Caco-2 (cell line): ENCODE results near the gene RASGEF1B. TPM values are rescaled to one million over a fixed set of nuclear protein-coding genes. Genes with fewer than 3 reads are reported as not detected.

ENCODE experiments used
- BruUV-seq: library from RNA; stranded (reverse); fragments of 400-500 nt; replicated peaks from 2 replicates; lab custom pipeline; 2021; lab: Mats Ljungman, UMichigan
- CTCF ChIA-PET: fragments of 300-600 bp; sonication (Branson Sonifier 250); formaldehyde crosslinking; loops from one replicate; lab custom pipeline; 2022; ENCODE audit warnings: antibody characterized with exemption; lab: Charles Lee
- POLR2A ChIA-PET: fragments of 300-600 bp; sonication (Branson Sonifier 250); formaldehyde crosslinking; loops from one replicate; lab custom pipeline; 2022; ENCODE audit warnings: antibody characterized with exemption; lab: Charles Lee
- DNase-seq, 2 experiments: peaks; one replicate each; pipeline versions ENCODE4 v3.0.0 to v3.0.0-alpha.2; 2020 to 2022
- H3K27me3 ChIP-seq: replicated peaks from 2 replicates; pipeline ENCODE4 v1.6.0; 2011; ENCODE audit warnings: low read length; ENCODE audit not compliant: control insufficient read depth, insufficient read depth
- H3K36me3 ChIP-seq: 2 replicates; pipeline ENCODE4 v1.5.1; 2011; ENCODE audit warnings: low read length; ENCODE audit not compliant: control insufficient read depth, insufficient read depth
- H3K4me1 ChIP-seq: fragments of 250-450 bp; sonication (Bioruptor Pico); 2 replicates; pipeline ENCODE4 v1.5.1; 2020; ENCODE audit warnings: mild to moderate bottlenecking
- H3K4me3 ChIP-seq: 2 replicates; pipeline ENCODE4 v1.5.1; 2011; ENCODE audit warnings: low read depth, mild to moderate bottlenecking, control low read depth, low read length
- H3K9me3 ChIP-seq: fragments of 250-450 bp; sonication (Bioruptor Pico); 2 replicates; pipeline ENCODE4 v1.5.1; 2020; ENCODE audit warnings: mild to moderate bottlenecking, moderate library complexity
- H3K27ac Mint-ChIP-seq: one replicate; pipeline ENCODE4 v1.8.0; 2022; ENCODE audit warnings: mixed read lengths; ENCODE audit not compliant: unreplicated experiment
- H3K27me3 Mint-ChIP-seq: one replicate; pipeline ENCODE4 v1.8.0; 2022; ENCODE audit warnings: mixed read lengths; ENCODE audit not compliant: insufficient read depth, unreplicated experiment
- H3K36me3 Mint-ChIP-seq: one replicate; pipeline ENCODE4 v1.8.0; 2022; ENCODE audit warnings: mild to moderate bottlenecking, mixed read lengths; ENCODE audit not compliant: insufficient read depth, unreplicated experiment
- H3K4me1 Mint-ChIP-seq: one replicate; pipeline ENCODE4 v1.8.0; 2022; ENCODE audit warnings: low read depth, mixed read lengths; ENCODE audit not compliant: unreplicated experiment
- H3K4me3 Mint-ChIP-seq: one replicate; pipeline ENCODE4 v1.8.0; 2022; ENCODE audit warnings: mild to moderate bottlenecking, moderate library complexity, mixed read lengths; ENCODE audit not compliant: unreplicated experiment
- H3K9me3 Mint-ChIP-seq: one replicate; pipeline ENCODE4 v1.8.0; 2022; ENCODE audit warnings: mixed read lengths; ENCODE audit not compliant: unreplicated experiment
- CTCF ChIP-seq, 2 experiments: fragments of 200-600 bp in 1 of 2; IDR thresholded peaks; 1 replicate in 1 of 2; 2 replicates in 1 of 2; pipeline versions ENCODE4 v1.5.1 to v1.8.0; 2011 to 2022; ENCODE audit warnings: antibody characterized with exemption in 1 of 2, control low read depth in 1 of 2, inconsistent platforms in 1 of 2, low read depth in 1 of 2, low read length in 1 of 2, mild to moderate bottlenecking in 1 of 2, moderate library complexity in 1 of 2; ENCODE audit not compliant: insufficient read depth in 1 of 2, severe bottlenecking in 1 of 2, unreplicated experiment in 1 of 2
- intact Hi-C: fragments of 100-400 bp; cut with micrococcal nuclease; formaldehyde crosslinking; loops from one replicate; pipeline ENCODE4 v1.10.0; 2022; ENCODE audit not compliant: unreplicated experiment
- total RNA-seq: library from RNA; stranded (reverse); gene quantifications from 2 replicates; pipeline ENCODE4 v1.2.3, GENCODE V29; 2022

RASGEF1B gene
- total RNA-seq, 1 experiment from 2014 or later = 32.3 TPM

- BruUV-seq = no TSS peak
- CTCF ChIA-PET = interaction anchor here (0.9 kb wide), 1 partner anchor 885 kb away, joined by 3 read pairs; no protein-coding TSS in a partner anchor
- Histone ChIP-seq H3K4me3 (no peak overlapping the region), H3K4me1 (no peaks in the 10 kb centered on the region), H3K27me3 (no peaks in the 10 kb centered on the region), H3K9me3 (no peaks in the 10 kb centered on the region), H3K36me3 (no peaks in the 10 kb centered on the region)
- Mint-ChIP-seq H3K36me3 (no peaks in the 10 kb centered on the region), H3K9me3 (no peaks in the 10 kb centered on the region), H3K27ac (no peak overlapping the region), H3K4me1 (peaks cover 7% of the 10 kb centered on the region), H3K4me3 (no peak overlapping the region), H3K27me3 (peaks cover 4% of the 10 kb centered on the region)
- no peak for DNase-seq
- intact Hi-C loops = no loop called here
- POLR2A ChIA-PET = no interaction called here
- no peak for TF ChIP-seq CTCF (IDR thresholded peaks at IDR 0.05; ENCODE audit: insufficient read depth in 1 of 2, low read depth in 1 of 2, low read length in 1 of 2, severe bottlenecking in 1 of 2, unreplicated experiment in 1 of 2)
Measured at GRCh38 chr4:81399306-81400086, 72.2 kb downstream of the RASGEF1B start.

DNA sequence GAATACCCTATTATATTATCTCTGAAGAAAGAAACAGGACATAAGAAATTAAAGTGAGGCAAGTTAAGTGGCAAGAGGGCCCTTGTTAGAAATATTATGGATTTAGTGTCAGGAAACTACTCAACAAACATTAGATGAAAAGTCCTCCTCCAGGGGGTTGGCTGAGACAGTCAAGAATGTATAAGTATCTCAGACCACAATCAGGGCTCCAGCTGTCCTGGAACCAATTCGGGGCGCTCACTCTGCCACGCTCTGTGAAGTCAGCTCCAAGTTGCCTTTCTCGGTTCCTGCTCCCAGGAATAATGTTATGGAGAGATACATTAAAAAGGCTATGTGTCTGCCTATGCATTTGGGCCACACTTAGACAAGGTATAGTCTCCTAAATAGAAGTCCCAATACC, 73.3 kb downstream of the RASGEF1B start:
- no peaks in the 10 kb centered on the region for H3K4me1 ChIP-seq

DNA sequence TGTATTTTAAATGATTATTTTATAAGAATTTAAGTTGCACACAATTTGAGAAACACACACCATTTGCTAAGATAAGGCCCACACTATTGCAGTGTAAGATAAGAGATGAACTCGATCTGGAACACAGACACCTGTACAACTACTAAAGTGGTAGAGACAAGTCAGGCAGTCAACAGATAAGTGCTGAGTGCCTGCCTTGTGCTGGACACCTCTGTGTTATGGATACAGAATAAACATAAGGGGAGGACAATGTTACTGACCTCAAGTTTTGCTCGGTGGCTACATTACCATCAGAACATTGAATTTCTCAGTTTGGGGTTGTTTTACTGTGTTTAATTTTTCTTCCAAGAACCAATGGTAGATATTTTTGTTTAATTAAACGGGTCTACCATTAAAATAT, 74.1 kb downstream of the RASGEF1B start:
- no peaks in the 10 kb centered on the region for H3K9me3 Mint-ChIP-seq
- POLR2A ChIA-PET = no interaction called here
- intact Hi-C loops = no loop called here
- CTCF ChIA-PET = no interaction called here
- Histone ChIP-seq H3K9me3 (no peaks in the 10 kb centered on the region), H3K27me3 (no peaks in the 10 kb centered on the region), H3K4me1 (no peaks in the 10 kb centered on the region), H3K4me3 (no peak overlapping the region), H3K36me3 (no peaks in the 10 kb centered on the region)
- no peak for DNase-seq
- no TSS peak for BruUV-seq
- no peak overlapping the region for H3K27ac Mint-ChIP-seq
- no peak overlapping the region for H3K4me3 Mint-ChIP-seq
- peaks cover 7% of the 10 kb centered on the region for H3K4me1 Mint-ChIP-seq
- H3K27me3 Mint-ChIP-seq = peaks cover 4% of the 10 kb centered on the region
- no peaks in the 10 kb centered on the region for H3K36me3 Mint-ChIP-seq
- no peak for TF ChIP-seq CTCF (IDR thresholded peaks at IDR 0.05; ENCODE audit: insufficient read depth in 1 of 2, low read depth in 1 of 2, low read length in 1 of 2, severe bottlenecking in 1 of 2, unreplicated experiment in 1 of 2)

More for the DNA sequence above, 73.3 kb downstream of the RASGEF1B start:
- H3K9me3 ChIP-seq = no peaks in the 10 kb centered on the region
- CTCF ChIA-PET = no interaction called here
- Mint-ChIP-seq H3K27ac (no peak overlapping the region), H3K36me3 (no peaks in the 10 kb centered on the region), H3K27me3 (peaks cover 4% of the 10 kb centered on the region), H3K9me3 (no peaks in the 10 kb centered on the region), H3K4me3 (no peak overlapping the region), H3K4me1 (peaks cover 7% of the 10 kb centered on the region)
- no peak for TF ChIP-seq CTCF (IDR thresholded peaks at IDR 0.05; ENCODE audit: insufficient read depth in 1 of 2, low read depth in 1 of 2, low read length in 1 of 2, severe bottlenecking in 1 of 2, unreplicated experiment in 1 of 2)
- H3K4me3 ChIP-seq = no peak overlapping the region
- DNase-seq = no peak
- H3K27me3 ChIP-seq = no peaks in the 10 kb centered on the region
- no peaks in the 10 kb centered on the region for H3K36me3 ChIP-seq
- POLR2A ChIA-PET = no interaction called here
- intact Hi-C loops = no loop called here
- BruUV-seq = no TSS peak
